ENCODE measurements around the gene TBC1D8B. TPM values are rescaled to one million over a fixed set of nuclear protein-coding genes. Genes with fewer than 3 reads are reported as not detected.

The TBC1D8B gene
- total RNA-seq, 4 donors from 2014 or later, result 3.7 to 13.5 (median 7.1) TPM

DNA sequence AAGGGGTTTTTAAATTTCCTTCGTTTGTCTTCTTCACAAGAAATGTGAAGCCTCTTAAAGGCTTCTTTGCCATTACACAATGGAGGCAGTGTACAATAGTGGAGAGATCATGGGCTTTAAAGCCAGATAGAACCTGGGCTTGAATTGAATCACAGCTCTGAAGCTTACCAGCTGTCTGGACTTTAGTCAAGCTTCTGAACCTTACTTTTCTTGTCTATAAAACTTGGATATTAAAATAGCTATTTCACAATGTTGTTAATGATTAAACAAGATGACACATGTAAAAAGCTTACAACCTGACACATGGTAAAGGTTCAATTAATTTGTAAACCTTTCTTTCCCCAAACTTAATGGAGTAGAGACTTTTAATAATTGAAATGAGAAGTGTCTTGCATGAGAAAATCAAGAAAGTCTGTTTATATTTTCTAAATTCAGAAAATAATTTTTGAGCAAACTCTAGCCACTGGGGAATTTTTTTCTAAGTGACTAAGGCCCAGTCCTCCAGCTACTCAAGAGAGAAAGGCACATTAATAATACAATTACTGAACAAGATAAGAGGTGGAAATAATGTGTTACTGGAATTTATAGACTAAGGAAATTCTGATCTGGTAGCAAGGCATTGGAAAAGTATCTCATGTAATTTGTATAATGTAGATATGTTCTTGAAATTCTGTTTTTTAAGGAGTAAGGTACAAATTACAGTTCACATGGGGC is 21.7 kb upstream of the TBC1D8B start:
- TF ChIP-seq, protein P1, sequence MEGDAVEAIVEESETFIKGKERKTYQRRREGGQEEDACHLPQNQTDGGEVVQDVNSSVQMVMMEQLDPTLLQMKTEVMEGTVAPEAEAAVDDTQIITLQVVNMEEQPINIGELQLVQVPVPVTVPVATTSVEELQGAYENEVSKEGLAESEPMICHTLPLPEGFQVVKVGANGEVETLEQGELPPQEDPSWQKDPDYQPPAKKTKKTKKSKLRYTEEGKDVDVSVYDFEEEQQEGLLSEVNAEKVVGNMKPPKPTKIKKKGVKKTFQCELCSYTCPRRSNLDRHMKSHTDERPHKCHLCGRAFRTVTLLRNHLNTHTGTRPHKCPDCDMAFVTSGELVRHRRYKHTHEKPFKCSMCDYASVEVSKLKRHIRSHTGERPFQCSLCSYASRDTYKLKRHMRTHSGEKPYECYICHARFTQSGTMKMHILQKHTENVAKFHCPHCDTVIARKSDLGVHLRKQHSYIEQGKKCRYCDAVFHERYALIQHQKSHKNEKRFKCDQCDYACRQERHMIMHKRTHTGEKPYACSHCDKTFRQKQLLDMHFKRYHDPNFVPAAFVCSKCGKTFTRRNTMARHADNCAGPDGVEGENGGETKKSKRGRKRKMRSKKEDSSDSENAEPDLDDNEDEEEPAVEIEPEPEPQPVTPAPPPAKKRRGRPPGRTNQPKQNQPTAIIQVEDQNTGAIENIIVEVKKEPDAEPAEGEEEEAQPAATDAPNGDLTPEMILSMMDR (IDR thresholded peaks at IDR 0.05), result no peak
- TF ChIP-seq POLR2A (IDR thresholded peaks at IDR 0.05), result no peak
- TF ChIP-seq POLR2AphosphoS5 (IDR thresholded peaks at IDR 0.05), result no peak
- no peak for TF ChIP-seq EP300 (IDR thresholded peaks at IDR 0.05; ENCODE audit: low read depth)
- no peaks in the 10 kb centered on the region for H3K4me1 ChIP-seq
- no peak for DNase-seq
- H3K27me3 ChIP-seq, result no peaks in the 10 kb centered on the region
- in situ Hi-C loops (cut with MboI; ENCODE audit: low pct_ligation_motif_present in 1 of 4, low pct_unique_long_range_greater_than_20kb in 1 of 4, low sequenced_read_pairs in 3 of 4) (loop anchor here in 3 of 4 donors (25.0 kb wide), 1 partner anchor 294 kb away; no protein-coding TSS in a partner anchor), intact Hi-C loops (cut with DNase I; ENCODE audit: low total_unique reads) (no loop called here)
- no peak overlapping the region for H3K4me3 ChIP-seq
- H3K36me3 ChIP-seq, result no peaks in the 10 kb centered on the region
- 11% methylated on average over 1 of the region's 1 CpG; no CpG with 5 or more reads in 1 of the 2 donors for WGBS, 2 donors (ENCODE audit: low coverage in 1 of 2)
- H3K27ac ChIP-seq, result peak overlapping the region in 1 of 4 donors; percentile 16
- no peaks in the 10 kb centered on the region for H3K9me3 ChIP-seq

DNA sequence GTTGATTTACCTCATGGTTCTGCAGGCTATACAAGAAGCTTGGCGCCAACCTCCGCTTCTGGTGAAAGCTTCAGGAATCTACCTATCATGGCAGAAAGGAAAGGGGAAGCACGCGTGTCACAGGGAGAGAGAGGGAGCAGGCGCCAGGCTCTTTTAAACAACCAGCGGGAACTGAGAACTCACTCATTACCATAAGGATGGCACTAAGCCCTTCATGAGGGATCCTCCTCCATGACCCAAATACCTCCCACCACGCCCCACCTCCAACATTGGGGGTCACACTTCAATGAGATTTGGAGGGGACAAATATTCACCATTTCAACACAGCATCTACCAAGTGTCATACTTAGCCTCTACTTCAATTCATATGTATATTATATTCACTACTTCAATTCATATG is 18.8 kb upstream of the TBC1D8B start:
- TF ChIP-seq, protein P1 (IDR thresholded peaks at IDR 0.05), result no peak
- TF ChIP-seq POLR2AphosphoS5 (IDR thresholded peaks at IDR 0.05), result no peak
- TF ChIP-seq EP300 (IDR thresholded peaks at IDR 0.05; ENCODE audit: low read depth), result no peak
- TF ChIP-seq POLR2A (IDR thresholded peaks at IDR 0.05), result no peak
- H3K27me3 ChIP-seq, result no peaks in the 10 kb centered on the region
- in situ Hi-C loops (cut with MboI; ENCODE audit: low pct_ligation_motif_present in 1 of 4, low pct_unique_long_range_greater_than_20kb in 1 of 4, low sequenced_read_pairs in 3 of 4), result loop anchor here in 3 of 4 donors (25.0 kb wide), 1 partner anchor 296 kb away; no protein-coding TSS in a partner anchor
- no peaks in the 10 kb centered on the region for H3K9me3 ChIP-seq
- intact Hi-C loops (cut with DNase I; ENCODE audit: low total_unique reads), result no loop called here
- H3K27ac ChIP-seq, result no peak overlapping the region
- H3K36me3 ChIP-seq, result no peaks in the 10 kb centered on the region
- H3K4me1 ChIP-seq, result no peaks in the 10 kb centered on the region
- WGBS, 2 donors (ENCODE audit: low coverage in 1 of 2), result 59% methylated on average over 7 of the region's 7 CpGs; no CpG with 5 or more reads in 1 of the 2 donors
- DNase-seq, result no peak
- H3K4me3 ChIP-seq, result no peak overlapping the region

DNA sequence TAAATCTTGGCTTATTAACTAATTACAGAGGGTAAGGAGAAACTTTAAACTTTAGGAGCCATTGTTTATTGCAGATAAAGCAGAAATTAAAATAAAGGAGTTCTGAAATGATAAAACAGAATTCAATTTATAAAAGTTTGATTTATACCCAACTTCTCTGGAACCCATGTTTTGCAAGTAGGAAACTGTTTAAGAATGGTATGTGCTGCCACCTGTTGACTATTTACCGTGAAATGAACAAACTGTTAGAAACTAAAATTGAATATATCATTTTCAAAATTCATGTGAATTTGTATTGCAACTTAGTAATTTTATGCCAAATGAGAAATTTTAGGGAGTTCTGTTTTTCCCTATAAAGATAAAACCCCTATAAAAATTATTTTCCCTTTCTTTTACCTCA is 11.0 kb upstream of the TBC1D8B start:
- in situ Hi-C loops (cut with MboI; ENCODE audit: low pct_ligation_motif_present in 1 of 4, low pct_unique_long_range_greater_than_20kb in 1 of 4, low sequenced_read_pairs in 3 of 4), result loop anchor here in 3 of 4 donors (25.0 kb wide), 1 partner anchor 304 kb away; no protein-coding TSS in a partner anchor

DNA sequence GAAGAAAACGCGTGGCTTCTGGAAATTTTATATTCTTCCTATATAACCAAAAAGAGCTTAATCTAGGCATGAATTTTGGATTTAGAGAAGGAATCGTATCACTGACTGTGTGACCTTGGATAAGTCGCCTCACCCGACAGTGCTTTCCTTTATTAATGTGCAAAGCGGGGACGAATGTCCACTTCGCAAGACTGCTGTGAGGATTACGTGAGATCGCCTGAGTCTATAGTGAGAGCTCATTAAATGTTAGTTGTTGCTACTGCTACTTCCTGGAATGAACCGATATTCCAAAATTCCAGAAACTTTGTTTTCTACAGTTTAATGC is 448 bp upstream of the TBC1D8B start:
- TF ChIP-seq, protein P1 (IDR thresholded peaks at IDR 0.05), result no peak
- TF ChIP-seq EP300 (IDR thresholded peaks at IDR 0.05; ENCODE audit: low read depth) (no peak), POLR2AphosphoS5 (IDR thresholded peaks at IDR 0.05) (no peak), POLR2A (IDR thresholded peaks at IDR 0.05) (no peak)
- peaks cover 0 to 6% (median 0%) of the 10 kb centered on the region in 4 donors for H3K4me1 ChIP-seq
- peak overlapping the region; percentile 26 to 70 (median 52) for H3K4me3 ChIP-seq
- H3K9me3 ChIP-seq, result no peaks in the 10 kb centered on the region
- H3K27me3 ChIP-seq, result no peaks in the 10 kb centered on the region
- intact Hi-C loops (cut with DNase I; ENCODE audit: low total_unique reads), result no loop called here
- DNase-seq, result no peak
- WGBS, 2 donors (ENCODE audit: low coverage in 1 of 2), result 27 to 38% methylated on average over 2 to 11 of the region's 11 CpGs
- in situ Hi-C loops (cut with MboI; ENCODE audit: low pct_ligation_motif_present in 1 of 4, low pct_unique_long_range_greater_than_20kb in 1 of 4, low sequenced_read_pairs in 3 of 4), result no loop called here
- peak overlapping the region; percentile 50 to 80 (median 69) for H3K27ac ChIP-seq
- H3K36me3 ChIP-seq, result no peaks in the 10 kb centered on the region

More for the DNA sequence above, 11.0 kb upstream of the TBC1D8B start:
- no peak overlapping the region for H3K27ac ChIP-seq
- no peaks in the 10 kb centered on the region for H3K27me3 ChIP-seq
- H3K4me1 ChIP-seq, result no peaks in the 10 kb centered on the region
- H3K4me3 ChIP-seq, result no peak overlapping the region
- H3K36me3 ChIP-seq, result no peaks in the 10 kb centered on the region
- intact Hi-C loops (cut with DNase I; ENCODE audit: low total_unique reads), result no loop called here
- TF ChIP-seq, protein P1 (IDR thresholded peaks at IDR 0.05), result peak in 4 of 5 experiments; percentile 11 to 19 (median 18)
- no peak for TF ChIP-seq EP300 (IDR thresholded peaks at IDR 0.05; ENCODE audit: low read depth)
- no peak for TF ChIP-seq POLR2A (IDR thresholded peaks at IDR 0.05)
- H3K9me3 ChIP-seq, result no peaks in the 10 kb centered on the region
- WGBS, 2 donors (ENCODE audit: low coverage in 1 of 2), result 2% methylated on average over 1 of the region's 1 CpG; no CpG with 5 or more reads in 1 of the 2 donors
- no peak for DNase-seq
